CD4-positive, alpha-beta T cell treated with Interferon gamma for 1 hour (primary cell): ENCODE results near the gene KIF5A.
A peak's percentile ranks its signal among the peaks of the same experiment; 100 is the strongest.

Experiments used
- DNase-seq: peaks from one replicate; pipeline ENCODE4 v3.0.0-alpha.2; 2020

KIF5A gene

DNA sequence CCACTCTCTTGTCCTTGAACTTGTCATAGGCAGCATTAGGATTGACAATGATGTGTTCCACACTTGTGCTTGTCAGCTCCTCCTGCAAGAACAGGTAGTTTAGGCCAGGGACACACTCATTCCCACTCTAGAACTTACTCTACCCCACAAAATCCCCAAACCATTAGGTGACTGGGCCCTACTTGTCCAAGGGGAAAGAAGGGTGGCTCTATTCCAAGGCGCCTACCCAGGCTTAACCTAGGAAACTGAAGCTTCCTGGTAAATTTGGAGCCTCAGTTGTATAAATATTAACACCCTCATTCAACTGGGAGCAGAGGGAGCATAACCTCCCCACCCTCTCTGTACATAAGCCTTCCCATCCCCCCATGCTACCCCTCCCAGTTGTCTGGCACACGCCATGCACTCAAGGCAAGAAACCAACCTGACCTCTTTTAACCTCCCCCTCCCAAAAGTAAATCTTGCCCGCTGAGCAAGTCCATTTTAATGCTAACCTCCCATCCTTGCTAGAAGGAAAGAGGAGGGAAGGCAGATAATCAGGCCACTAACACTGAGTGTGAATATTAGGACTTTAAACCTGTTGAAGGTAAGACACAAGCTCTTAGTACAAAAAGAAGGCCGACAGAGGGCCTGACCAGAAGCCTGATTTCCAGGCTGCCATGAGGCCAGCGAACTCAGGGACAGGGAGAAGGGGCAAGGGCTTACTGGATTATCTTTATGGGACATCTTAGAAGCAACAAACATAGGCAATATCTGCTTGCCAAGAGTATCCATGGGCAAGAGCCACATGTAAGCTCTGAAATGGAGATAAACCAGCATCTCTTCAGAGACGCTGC lies 13.9 kb upstream of the KIF5A start:
- no peak for DNase-seq

DNA sequence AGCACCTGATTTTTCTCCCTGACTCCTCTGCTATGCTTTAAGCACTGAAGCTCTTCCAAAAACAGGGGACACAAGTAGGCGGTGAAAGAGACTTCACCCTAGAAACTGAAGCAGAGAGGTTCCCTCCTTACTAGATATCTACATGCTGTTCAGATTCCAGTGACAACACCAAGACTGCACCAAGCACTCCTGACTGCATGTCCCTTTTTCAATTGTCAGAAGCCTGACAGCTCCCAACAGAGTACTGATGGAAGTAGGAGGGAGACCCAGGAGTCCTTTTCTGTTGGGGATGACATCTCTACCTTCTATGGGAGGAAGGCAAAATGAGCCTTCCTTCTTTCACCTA lies 13.3 kb upstream of the KIF5A start:
- no peak for DNase-seq

DNA sequence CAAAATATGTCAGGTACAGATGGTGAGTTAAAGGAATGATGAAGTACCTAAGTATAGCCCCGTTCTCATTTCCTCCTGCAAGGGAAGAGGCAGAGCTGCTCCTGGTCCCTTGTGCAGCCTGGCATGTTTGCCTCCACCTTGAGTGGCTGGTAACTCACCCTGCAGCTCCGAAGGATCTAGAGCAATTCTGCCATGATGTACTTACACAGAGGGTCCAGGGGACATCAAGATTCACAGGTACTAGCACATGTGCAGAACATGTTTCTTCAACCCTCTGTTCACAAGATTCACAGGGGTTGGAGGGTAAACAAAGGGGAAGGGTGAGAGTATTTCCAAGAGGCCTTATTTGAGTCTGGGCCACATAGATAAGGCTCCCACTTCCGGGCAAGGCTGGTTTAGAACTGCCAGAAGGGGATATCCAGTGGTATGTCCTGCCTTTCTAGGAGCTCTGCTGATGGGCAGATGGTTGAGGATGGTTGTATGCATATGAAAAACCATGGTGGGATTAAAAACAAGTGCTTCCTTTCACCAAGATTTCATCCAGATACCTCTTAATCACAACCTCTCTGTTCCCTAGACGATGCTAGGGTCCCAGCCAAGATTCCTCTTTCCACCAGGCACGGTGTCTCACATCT lies 10.6 kb upstream of the KIF5A start:
- no peak for DNase-seq

DNA sequence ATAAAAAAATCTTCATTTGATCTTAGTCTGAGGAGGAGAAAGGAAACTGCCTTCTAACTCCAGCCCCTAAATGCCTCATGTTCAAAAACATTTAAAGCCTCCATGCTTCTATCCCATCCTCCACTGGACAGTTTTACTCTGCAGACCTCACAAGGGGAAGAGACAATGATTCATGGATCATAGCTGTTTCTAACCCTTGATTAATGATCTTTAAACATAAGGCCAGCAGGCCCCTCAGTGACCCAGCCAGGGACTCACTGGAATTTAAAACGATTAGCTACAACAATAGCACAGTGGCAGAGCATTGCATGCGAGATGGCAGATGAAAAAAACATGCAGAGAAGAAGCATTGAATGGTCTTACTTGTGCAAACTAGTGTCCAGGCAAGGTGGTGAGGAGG lies 8.8 kb upstream of the KIF5A start:
- no peak for DNase-seq

DNA sequence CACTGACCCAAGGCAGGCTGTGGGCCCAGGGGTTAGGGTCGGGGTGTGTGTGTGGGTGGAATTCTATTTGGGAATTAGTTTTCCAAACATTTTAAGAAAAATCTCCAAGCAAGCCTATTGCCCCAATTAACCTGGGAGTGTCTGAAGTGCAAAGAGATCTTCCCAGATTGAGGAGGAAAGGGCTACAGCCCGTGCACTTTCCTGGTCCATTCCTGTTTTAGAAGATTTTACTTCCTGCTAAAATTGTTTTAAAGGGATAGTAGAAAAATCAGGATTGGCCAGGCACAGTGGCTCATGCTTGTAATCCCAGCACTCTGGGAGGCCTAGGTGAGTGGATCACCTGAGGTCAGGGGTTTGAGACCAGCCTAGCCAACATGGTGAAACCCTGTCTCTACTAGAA lies 8.1 kb upstream of the KIF5A start:
- no peak for DNase-seq

DNA sequence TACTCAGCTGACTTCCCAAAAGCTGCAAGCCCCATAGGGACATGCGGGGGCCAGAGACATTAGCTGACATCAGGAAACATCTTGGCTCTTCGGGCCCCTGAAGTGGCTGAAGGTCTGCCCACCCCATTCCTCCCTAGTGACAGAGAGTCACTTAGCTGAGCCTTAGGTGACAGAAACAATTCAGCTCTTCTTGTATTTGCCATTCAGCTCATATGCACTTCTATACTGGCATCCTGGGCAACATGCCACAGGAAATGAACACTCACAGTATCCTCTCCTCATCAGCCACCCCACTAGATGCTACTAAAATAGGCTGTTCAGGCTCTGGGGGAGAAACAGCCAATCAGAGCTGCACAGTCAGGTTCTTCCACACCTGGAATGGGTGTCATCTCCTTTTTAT lies 6.3 kb upstream of the KIF5A start:
- no peak for DNase-seq

DNA sequence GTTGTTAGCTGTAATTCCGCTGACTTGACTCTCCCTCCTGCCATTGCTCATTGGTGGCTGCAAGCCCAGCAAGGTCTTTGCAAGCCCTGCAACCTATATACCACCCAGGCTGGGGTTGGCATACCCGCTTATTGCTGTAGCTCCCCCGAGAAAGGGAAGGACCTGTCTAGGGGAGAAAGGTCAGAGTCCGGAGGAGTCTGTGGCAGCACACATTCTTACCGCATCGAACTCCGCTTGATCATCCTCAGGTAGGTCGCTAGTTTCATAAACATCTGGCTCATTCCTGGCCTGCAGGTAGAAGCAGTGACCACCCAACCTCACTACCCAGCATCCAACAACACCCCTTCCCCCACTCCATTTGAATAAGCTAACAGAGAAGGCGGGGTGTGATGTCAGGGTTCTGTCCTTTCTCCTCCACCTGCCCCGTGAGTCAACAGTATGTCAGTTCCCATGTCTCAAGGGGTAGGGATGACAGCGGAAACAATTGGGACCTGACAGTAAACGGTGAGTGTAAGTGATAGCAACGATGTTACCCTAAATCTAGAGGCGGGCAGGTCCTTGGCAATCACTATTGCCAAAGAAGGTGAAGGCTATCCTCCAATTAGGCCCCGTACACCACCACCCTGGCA lies 3.9 kb upstream of the KIF5A start:
- DNase-seq = no peak

DNA sequence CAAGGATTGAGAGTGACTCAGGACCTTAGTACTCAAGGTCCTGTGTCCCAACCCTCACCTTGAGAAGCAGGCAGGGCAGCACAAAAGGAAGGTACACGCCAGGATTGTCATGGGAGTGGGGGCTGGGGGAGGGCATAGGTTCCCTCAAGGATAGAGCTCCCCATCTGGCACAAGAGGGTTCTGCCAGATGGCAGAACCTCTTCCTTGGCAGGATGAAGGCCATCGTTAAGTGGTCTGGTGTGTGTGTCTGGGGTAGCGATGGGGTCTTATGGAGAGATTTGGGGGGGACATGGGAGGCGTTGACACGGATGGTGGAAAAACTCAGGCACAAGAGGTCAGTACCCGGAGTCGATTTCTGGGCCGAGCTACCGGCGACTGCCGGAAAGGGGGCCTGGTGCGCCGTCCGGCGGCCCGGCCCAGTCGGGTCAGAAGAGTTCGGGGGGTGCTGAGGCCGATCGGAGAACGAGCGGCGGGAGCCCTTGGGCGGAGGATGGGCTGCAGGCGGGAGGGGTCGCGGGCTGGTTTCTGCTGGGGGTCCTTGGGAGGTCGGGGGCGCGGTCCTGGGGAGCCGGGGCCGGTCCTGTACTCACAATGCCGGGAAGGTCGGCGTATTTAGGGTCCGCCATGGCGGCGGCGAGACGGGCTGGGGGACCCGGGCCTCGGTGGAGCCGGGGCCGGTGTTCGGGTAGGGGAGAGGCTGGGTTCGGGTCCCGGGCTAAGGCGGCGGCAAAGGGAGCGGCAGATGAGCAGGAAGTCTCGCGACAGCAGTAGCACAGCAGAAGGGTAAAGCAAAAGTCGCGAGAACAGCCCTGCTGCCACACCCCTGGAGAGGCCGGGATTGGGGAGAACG lies 3.2 kb upstream of the KIF5A start, which contains the start of gene DCTN2:
Gene DCTN2, minus strand, starts transcription at position 755 of the 850 bp plus-strand sequence. Its CDS starts 129 bp downstream, at position 626.
- DNase-seq = peak; percentile 96

DNA sequence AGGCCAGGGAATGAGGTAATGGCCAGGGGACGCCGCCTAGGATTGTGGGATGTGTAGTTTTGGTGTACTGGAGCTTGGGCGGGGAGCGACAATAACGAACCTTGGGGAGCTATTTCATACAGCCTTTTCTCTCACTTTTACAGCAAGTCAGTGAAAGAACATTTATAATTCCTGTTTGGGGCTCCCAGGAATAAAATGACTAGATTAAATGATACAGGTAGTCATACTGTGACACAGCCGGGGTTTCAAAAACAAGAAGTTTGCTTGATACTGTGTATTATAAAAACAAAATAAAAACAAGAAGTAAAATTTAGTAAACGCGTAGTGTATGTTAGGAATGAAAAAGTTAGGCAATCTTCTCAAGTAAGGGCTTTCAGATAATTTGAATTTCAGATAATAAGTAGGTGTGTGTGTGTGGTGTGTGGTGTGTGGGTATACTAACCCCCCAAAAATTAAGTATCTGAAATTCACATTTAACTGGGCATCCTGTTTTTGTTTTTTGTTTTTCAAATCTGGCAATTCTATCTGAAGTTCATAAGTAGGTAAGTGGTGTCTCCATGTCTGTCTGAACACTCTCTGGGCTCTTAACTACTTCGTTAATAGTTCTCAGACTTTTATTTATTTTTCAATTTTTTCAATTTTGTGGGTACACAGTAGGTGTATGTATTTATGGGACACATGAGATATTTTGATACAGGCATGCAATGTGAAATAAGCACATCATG lies 2.4 kb upstream of the KIF5A start:
- no peak for DNase-seq

DNA sequence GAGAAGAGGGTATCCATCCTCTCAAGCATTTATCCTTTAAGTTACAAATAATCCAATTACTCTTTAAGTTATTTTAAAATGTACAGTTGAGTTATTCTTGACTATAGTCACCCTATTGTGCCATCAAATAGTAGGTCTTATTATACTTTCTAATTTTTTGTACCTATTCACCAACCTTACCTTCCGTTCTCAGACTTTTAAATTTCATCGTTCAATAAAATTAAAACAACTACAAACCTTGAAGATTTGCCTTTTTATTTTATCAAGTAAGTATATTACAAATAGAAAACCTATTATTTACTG lies 1.9 kb upstream of the KIF5A start:
- no peak for DNase-seq

DNA sequence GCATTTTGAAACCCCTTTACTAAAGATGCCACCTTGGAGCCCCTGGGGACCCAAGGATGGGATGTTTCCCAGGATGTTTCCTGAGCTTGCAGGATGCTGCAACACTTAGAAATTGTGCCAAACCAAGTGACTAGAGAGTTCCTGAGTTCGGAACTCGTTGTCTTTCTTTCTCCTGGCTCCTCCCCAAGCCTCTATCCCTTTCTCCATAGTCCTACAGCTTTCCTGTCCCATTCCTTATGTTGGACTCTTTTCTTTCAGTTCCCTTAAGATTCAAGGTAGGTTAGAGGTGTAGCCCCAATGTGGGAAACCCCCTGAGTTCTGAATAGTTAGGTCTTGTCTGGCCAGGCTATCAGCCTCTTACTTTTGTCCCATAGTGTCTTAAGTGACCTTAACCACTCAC lies 1.4 kb upstream of the KIF5A start:
- DNase-seq = no peak

DNA sequence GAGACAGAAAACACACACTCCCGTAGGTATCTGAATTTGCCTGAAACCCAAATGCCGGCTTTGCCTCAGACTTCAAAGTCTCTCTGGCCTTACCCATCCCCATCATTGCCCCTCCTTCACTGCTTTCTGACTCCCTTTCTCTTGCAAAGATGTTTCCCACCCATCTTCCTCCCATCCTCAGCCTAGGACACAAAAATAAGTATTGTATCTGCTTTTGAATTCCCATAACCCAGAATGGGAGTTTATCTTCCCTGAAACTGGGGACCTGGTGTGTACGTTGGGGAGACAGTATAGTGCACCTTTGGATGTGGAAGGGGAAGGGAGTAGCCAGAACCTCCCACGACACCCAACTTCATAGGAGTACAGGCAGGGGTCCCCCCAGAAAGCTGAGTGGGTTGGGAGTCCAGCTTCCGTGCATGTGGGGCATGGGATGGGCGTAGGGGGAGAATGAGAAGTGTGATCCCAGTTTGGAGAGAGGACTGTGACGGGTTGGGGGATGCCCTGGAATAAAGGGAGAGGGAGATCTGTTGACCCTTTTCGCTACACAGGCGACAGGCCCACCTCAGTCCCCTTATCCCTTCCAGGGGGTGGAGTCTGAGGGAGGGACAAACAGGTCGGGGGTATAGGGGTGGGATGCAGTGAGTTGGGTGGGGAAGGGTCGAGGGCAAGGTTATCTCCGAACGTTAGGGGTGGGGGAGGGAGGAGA lies 488 bp upstream of the KIF5A start:
- DNase-seq = no peak

DNA sequence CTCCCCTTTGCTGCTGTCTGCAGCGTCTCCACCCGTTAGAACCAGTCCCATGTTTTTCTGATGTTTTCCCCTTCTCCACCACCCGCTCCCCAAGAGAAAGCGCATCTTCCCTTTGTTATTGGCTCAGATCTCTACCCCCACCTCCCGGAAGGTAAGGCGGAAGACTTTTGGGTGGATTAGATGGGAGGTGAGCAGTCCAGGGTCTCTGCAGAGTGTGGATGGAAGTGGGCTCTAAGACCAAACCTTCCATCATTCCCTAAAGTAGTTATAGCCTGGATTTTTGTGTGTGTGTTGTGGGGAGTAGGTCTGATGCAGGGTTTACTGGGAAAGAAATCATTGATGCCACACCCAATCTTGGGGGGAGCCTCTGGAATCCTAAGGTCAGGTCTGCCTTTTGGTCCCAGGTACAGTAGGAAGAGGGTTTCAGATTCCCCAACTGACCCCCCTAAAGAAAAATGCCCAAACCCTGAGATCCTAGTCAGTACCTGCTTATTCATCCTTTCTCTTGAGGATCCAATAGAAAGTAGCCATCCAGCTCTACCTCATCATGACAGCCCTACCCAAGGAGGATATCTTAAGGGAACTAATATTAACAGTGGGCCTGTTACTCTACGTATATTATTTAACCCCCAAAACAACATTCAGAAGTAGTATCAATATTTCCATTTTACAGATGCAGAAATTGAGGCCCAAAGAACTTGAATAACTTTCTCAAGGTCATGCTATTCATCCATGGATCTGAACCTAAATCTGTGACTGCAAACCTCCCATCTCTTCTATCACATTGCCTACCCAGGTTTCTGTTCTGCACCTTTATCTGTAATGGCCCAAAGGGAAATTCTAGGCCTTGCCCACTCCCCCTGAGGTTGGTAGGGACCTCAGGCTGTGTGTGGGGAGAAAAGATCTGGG lies 1.1 kb downstream of the KIF5A start:
- DNase-seq = no peak

DNA sequence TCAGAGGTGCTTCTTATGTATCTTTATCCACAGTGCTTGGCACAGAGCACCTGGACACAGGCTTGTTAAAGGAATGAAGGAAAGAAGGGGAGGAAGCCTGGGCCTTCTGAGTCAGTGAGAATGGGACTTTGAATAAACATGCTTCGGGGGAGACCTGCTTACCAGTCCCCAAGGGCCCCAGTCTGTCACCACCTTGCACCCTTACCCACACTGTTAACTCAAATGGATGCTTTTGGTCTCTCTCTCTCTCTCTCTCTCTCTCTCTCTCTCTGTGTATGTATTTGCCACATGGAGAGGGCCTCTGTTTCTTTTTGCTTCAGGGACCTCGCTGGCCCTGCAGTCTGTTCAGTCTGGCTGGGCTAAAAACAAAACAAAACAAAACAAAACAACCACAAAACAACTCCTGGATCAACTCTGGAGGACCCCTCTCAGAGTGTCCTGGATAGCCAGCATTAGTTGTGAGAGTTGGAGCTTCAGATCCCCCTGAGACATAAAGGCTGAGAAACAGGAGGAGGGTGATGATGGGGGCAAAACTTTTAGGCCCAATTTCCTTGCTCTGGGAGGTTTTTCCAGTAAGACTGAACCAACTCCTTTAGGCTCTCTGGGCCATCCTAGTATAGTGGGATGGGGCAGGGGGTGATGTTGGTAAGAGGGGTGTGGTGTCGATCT lies 1.9 kb downstream of the KIF5A start:
- DNase-seq = no peak

DNA sequence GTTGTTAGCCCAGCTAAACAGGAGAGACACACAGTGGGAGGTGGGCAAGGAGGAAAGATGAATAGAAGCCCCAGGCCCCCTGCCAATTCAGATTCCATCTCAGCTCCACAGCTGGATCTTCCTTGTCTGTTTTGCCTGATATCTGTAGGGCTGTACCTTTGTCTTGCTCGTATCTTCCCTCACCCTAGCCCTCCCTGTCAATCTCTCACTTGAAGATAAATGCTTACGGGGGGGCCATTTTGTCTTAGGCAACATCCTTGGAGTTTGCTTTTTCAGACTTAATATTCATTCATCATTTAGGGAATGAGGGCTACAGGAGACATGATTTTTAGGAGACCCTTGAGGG lies 2.4 kb downstream of the KIF5A start:
- no peak for DNase-seq

DNA sequence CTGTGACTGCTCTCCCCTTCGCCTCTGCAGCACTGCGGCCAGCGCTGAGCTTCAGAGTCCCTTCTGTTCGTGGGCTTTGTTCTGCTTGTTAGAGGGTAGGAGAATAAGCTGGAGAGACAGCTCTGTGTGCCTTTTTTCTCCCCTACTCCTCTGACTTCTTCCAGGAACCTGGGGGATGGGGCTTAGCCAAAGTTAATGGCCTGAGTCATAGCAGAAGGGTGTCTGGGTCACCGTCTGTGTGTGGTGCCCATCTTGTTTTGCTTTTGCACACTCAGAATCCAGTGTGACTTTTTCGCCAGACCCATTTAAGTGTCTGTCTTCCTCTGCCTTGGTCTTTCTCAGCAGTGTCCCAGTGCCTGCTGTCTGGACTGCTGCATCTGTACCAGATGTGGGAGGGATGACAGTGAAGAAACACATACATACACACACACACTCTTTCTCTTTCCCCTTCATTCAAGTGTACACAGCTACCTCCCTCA lies 3.0 kb downstream of the KIF5A start:
- DNase-seq = no peak

DNA sequence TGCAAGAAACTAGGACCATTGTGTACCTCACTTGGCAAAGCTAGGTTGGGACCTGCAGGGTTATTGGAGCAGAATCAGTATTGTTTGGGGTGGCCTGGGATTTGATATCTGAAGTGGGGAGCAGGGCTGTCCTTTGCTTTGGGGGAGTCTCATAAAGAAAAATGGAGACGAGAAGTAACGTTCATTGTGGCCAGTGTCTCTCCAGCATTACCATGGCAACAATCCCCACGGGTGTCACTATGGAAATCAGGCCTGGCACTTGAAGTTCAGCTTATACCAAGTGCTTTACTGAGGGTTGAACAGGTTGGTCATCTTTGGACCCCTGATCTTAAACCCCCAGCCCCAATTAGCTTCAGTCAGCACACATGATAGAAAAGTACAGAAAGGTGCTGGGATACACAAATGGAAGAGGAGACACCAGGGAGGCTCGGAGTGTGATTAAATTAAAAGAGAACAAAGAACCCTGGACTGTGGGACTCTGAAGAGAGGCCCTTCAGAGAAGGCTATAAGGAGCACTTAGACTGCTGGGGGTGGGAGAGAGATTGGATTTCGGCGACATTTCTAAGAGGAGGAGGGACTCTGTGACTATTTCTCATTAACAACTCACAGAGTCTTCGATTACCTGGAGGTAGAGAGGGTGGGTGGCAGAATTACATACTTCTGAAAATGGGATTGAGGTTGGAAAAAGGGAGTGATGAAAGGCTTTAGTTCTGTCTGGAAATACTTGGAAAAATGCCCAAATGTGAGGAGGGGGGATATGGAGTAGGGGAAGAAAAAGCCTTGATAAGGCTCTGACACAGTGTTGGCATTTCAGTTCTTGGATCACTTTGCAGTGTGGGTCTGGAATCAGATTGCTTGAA lies 3.7 kb downstream of the KIF5A start:
- no peak for DNase-seq

DNA sequence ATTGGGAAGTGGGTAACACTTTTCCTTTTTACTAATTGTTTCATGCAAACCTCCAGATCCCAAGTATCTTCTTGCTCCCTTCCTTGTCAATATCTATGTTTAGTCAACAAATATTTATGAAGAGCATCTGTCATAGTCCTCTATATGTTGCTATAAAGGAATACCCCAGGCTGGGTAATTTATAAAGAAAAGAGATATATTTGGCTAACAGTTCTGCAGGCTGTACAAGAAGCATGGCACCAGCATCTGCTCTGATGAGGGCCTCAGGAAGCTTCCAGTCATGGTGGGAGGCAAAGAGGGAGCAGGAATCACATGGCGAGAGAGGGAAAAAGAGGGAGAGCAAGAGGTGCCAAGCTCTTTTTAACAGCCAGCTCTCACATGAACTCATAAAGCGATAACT lies 4.6 kb downstream of the KIF5A start:
- no peak for DNase-seq

DNA sequence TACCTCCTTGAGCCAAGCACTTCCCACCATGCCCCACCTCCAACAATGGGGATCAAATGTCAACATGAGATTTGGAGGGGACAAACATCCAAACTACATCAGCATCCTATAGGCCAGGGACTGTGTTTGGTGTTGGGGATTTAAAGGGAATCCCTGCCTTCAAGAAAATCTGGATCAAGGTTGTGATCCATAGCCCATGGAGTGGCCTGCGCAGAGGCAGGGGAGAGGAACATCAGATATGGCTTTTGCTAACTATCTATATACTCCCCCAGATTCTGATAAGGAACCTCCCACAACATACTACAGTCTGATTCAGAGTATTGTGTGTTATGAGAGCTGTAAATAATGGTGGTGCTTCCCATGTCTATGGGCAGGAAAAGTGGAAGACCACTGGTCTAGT lies 5.1 kb downstream of the KIF5A start:
- DNase-seq = no peak
